HUDEP-2 (cell line): ENCODE results near the gene MRC2.
"Not testable (repeated sequence)": the region's sequence is repeated elsewhere in the genome, so short reads cannot be mapped to it uniquely, and the experiment has no call there.

Experiments used
- DNase-seq, 76 experiments: peaks; one replicate each; lab custom pipeline; 2025; ENCODE audit not compliant: unreplicated experiment in 76 of 76; lab: John Stamatoyannopoulos, UW

Gene MRC2

DNA sequence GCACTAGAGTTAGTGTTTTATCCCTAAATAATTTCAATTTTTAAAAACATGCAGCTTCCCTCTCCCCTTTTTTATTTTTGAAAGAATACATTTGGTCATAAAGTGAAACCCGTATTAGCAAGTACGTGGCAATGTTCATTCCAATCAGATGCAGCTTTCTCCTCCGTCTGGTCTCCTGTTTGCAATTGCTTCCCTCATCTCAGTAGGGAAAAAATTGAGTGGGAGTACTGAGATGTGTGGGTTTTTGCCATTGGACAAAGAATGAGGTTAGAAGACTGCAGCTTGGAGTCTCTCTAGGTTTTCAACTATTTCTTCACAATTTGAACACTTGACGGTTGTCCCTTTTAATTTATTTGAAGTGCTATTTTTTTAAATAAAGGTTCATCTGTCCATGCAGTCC is 14.4 kb upstream of the MRC2 start:
- DNase-seq = not testable (repeated sequence)

DNA sequence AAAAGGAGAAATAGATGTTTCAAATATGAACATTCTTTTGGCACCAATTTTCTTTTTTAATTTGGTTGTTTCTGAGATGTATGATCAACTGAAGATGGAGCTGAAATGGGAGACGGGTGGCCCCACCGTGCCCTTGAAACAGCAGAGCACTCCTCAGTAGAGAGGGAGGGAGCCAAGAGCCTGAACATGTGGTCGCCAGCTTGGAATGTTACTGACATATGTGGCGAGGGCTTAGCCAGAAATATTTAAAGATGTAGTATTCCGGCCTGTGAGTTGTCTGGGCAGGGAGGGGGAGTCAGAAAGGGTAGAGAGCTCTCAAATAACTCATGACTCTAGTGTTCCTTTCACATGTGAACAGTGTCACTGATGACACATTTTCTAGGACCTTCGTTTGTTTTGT is 13.3 kb upstream of the MRC2 start:
- no peak for DNase-seq

DNA sequence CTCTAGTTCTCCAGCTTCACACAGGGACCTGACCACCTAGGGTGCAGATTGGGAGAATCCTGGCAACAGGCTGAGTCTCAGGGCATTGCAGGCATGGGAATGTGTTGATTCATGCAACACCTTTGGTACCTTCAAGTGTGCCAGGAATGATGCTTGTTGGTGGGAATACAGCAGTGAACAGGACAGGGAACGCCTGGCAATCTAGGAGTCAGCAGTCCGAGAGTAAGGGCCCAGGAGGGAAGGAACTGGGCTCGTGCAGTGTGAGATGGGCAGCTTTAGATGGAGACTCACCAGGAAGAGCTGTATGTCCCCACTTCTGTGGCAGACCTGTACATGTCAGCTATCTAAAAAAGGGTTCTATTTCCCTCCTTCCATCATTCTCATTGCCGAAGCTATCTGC is 12.0 kb upstream of the MRC2 start:
- DNase-seq = no peak

DNA sequence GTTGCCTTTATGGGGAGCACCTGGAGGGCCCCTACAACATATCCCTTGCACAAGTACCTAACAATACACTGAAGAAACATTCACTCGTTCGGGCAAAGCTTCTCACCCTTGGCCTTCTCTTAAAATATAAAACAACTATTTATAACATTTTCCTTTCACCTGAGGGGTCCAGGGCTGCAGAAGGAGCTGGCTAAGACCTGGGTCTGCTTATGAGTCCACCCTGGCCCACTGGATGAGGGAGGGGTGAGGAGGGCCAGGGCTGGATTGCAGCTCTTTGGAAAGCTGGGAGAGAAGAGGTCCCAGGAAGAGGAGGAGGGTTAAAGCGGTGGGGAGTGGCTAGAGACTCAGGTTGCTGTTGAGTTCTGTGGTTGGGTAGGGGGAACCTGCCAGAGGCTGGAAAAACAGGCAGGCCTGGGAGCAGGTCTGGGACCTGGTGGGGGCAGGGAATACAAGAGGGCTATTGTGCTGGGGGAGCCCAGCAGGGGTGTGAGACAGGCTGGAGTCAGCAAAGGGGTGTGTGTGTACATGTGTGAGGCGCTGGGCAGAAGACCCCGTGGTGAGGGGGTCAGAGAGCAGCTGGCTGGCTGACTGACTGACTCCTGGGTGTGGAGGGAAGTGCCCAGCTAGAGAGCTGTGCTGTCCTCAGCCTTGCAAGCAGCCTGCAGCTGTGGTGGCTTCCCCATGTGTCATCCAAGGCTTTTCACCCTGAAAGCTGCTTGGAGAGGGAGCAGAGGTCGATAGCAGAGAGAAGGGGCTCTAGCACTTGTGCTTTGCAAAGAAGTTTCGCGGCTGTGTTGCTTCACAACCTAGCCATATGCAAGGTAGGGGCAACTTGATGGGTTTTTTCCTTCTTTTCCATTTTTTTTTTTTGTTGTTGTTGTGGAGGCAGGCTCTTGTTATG is 10.2 kb upstream of the MRC2 start:
- no peak for DNase-seq

DNA sequence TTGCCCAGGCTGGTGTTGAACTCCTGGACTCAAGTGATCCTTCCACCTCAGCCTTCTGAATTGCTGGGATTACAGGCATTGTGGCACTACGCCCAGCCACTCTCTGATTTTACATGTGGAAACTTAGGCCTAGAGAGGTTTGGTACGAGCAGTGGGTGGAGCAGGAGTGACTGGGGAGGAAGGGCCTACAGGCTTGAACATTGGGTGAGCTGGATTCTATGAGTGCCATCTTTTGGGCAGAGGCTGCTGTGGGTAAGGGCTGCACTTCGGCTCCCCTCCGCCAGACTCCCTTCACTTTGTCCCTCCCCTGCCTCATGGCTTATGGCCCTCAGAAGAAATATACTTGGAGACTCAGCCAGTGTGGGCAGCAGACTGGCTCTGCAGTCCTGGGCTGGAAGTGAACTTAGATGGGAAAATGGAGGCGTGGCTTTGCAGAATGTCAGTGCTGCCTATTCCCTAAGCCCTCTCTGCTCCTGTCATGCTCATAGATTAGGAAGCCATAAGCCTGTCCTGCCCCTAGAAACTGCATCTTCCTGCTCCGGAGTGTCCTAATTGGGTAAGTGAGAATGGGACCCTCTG is 9.5 kb upstream of the MRC2 start:
- no peak for DNase-seq

DNA sequence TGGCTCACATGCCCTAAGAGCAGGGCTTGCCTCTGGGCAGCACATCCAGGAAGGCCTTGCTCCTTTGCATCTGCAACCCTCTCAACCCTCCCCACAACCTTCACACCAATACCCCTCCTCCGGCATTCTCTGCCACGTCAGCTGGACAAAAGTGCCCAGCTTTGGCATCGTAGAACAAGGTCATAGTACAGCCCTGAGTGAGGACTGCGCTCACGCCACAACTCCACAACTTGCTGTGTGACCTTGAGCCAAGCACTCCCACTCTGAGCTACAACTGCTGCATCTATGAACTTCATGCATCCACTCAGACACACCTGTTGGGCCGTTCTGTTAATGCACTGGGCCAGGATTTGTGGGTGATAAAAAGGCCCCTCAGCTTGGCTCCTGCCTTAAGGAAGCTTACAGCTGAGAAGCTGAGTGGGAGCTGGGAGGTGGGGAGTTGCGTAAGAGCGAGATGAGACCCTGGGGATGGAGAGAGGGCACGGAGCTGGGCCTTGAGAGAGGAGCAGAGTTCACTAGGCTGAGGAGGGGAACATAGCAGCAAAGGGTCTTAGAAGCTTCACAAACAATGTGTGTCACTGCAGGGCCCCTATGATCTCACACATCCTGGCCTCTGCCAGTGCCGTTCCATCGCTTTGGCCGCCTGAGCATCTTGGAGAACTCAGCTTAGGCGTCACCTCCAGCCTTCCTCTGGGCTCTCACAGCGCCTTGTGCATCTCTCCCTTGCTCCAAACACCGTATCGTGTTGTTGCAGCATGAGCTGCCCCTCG is 8.6 kb upstream of the MRC2 start:
- DNase-seq = no peak

DNA sequence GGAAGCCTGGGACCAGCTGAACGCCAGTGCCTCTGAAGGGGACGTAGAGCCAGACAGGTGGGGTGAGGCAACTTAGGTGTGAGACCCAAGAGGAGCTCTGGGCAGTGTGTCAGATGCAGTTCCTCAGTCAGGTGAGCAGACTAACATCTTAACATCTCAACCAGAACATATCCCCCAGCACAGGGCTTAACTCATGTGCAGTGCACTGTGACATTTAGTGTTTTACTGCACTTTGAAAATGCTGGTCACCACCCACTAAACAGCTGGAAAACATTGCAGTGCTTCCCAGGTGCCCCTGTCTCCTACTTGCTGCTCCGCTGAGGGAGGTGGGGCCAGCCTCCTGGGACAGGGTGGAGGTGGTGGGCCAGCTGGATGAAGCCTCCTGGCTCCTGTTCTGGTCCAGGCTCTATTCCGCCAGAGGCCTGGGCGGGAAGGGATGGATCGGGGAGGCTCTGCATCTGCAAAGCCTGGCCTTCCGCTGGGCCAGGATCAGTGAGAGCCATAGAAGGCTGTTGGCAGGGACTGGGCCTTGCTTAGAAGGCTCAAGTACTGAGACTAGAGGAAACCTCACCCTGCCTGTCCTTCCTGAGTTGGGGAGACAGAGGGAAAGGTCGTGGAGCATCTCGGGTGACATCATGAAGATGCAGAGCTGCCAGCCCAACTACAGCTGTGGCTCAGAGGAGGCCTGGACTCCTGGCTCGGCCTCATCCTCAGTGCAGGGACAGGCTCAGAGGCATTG is 7.9 kb upstream of the MRC2 start:
- no peak for DNase-seq

DNA sequence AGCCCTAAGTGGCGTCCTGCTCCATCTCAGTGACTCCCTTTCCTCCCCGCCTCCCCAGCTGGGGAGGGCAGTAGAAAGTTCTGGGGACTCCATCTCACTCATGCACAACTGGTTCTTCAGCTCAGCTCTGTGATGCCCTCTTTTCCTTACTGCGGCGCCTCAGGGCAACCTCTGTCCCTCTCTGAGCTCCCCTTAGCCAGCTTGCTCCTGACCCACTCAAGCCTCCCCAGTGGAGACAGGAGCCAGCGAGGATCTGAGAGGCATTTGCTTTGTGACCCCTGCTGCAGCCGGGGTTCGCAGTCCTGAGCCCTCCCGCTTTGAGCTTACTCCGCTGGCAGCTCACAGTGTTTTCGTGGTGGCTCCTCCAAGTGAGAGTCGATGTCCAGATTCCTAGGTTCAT is 6.2 kb upstream of the MRC2 start:
- no peak for DNase-seq

DNA sequence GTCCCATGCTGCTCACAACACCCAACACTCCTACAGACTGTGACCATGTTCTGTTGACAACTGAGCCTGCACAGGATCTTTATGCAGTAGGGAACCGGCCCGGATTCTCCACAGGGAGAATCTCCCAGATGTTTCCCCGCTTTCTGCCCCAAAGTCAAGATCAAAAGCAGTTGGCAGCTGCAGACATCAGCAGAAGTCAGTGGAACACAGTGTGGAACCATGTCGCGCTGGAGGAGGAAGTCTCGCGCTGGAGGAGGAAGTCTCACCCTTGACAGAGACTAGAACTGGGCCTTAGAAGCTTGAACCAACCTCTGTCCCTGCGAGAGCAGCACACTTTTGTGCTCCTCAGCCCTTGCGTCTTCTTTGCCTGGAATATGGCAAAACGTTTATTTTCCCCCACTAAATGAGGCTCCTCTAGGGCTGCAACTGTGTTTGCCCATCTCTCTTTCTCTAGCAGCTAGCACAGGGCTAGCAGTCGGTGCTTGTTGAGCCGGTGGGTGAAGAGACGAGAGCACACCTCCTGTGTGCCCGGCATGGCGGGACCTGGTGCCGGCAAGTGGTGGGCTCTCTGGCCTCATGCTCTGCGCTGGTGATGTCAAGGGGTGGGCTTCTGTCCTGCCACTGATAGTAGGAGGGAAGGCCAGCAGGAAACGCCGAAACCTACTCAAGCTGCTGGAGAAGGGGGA is 2.1 kb upstream of the MRC2 start:
- no peak for DNase-seq

DNA sequence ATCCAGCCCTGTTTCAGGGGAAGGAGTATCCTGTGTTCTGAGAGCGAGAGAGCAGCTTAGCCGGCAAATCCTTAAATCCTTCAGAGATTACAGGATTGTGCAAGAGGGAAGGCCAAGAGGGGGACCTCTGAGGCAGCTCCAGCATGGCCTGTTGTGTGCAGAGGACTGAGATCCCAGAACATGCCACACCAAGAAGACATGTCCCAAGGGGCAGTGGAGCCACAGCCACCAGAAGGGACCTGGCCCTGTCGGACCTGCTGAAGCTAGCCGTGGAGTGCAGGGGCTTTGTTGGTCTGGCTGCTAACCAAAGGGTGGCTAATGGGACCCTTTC is 1.6 kb upstream of the MRC2 start:
- no peak for DNase-seq

DNA sequence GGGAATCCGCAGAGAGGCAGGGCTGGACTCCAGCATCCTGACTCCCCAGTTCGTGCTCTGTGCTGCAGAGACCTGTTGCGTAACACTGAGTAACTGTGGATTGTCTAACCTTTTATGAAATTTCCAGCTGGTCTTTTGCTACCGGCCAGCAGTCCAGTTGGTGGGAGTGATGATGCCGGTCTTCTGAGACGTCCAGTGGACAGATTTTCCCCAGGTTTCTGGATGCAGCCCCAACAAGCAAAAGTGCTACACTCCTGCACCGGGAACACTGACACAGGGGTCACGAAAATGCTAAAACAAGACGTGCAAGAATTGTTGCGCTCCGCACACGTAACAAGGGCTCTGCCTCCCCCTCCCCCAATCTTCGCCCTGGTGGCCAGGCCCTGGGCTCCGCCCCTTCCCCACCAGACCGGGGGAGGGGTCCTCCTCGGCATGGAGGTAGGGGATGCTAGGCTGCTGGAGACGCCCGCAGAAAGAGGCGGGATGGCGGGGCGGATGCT is 701 bp upstream of the MRC2 start:
- DNase-seq = no peak

DNA sequence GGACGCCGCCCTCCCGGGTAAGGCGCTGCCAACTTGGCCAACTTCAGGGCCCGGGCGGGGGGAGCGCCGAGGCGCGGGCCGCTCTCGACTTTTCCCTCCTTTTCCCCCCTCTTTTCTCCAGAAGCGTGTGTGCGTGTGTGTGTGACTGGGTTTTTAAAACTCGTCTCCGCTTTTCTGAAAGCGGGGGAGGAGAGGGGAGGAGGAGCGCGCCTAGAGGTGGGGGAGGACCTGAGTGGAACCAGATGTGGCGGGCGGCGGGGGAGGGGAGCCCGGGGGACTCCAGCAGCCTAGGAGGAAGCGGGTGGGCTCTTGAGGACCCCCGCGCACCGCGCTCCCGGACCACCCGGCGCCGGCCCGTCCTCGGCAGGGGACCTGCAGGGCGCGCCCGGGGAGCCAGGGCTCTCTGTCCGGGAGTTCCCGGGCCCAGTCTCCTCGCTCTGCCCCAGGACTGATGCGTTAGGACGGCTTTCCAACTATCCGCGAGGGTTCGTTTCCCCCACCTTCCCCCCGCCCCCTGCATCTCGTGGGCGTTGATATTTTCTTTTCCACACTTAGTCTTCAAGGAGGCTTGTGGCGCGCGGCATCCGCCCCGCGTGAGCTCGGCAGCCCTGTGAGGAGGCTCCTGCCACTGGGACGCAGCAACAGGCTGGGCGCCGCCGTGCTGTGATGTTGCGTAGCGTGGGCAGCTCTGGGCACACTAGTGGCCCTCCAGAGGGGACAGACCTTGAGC is 599 bp downstream of the MRC2 start:
- DNase-seq = peak in 2 of 76 experiments; percentile 7 to 8

DNA sequence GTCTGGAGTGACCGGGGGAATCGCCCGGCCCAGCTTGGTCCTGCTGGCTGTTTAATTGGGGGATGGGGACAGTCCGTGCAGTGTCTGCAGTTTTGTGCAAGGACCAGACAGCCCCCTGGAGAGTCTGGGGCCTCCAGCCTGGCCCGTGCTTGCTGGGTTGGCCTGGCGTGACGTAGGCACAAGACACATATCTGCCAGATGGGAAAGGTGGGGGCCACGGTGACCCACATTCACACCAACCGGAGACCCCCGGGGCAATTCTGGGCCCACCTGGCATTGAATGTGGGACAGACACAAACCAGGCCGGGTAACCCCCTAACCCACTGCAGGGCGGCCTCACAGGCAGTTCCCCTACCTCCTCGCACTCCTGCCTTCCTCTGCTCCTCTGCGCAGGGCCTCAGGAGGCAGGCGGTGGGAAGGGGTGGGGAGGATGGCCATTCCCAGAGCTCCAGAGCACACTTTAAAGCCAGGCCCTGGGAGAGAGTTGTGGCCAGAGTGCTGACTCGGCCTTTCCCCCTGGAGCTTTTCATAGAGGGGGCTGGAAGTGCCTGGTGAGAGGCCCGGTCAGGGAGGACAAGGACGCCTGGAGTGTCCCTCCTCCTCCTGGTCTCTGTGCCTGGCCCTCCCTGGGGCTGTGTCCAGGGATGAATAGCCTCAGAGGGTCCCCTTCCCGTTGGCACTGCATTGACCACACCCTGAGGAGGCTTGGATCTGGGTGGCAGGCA is 1.5 kb downstream of the MRC2 start:
- DNase-seq = no peak

DNA sequence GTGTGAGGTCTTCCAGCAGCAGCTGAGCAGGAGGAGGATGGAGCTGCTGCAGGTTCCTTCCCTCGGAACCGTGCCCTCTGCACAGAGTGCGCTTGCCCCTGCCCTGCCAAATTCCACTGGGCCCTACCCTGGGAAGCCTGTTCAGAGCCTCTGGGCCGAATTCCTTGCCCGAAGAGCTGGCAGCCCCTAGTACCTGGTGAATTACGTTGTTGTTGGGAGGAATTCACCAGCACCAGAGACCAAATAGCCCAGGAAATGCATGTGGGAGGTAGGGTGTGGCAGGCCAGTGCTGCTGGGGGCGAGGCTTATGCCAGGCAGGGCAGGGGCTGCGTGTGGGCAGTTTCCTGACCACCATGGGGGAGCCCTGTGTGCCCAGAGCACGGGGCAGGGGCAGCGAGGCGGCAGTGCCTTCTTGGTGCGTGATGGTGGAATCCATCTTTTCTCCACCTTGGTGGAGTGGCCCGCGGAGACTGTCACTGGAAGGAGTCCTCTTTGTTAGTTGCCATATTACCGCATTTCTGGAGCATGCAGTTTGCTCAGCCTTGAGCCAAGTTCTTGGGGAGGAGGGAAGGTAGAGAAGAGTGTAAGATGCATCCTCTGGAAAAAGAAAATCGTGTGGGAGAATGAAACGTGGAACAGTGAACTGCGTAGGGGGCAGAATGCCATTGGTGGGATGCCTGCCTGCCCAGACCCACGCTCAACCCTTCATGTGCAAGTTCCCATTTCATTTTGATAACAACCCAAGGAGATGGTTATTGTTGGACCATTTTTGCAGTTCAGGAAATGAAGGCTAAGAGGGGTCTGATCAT is 2.3 kb downstream of the MRC2 start:
- no peak for DNase-seq

DNA sequence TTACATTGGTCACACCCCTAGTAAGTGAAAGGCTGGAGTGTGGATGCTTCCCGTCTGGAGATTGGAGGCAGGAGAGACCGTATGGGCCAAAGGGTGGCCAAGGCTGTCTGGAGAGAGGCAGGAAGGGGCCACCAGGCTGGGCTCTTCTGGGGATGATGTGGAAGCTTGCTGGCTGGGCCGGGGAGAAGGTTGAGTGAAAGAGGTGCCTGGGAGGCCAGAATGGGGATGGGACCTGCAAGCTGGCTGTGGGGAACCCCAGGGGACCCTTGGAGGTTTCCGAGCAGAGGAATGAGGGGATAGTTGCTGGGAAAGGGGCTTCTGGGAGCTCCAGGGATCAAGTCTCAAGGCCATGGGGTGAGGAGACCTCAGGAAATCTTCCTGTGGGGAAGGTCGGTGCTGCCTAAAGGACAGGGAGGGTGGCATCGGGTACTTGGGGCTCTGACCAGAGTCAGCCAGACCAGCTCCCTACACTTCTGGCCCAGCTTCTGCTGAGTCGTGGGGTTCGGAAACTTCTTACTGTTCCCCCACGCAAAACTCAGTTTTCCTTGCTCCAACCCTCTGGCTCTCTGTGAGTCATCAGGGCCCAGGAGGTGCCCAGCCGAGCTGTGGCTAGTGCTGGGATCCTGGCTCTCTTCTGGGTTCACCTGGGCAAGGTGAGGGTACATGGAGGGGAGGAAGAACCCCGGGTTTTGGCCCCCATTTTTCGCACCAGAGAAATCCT is 3.1 kb downstream of the MRC2 start:
- DNase-seq = no peak

DNA sequence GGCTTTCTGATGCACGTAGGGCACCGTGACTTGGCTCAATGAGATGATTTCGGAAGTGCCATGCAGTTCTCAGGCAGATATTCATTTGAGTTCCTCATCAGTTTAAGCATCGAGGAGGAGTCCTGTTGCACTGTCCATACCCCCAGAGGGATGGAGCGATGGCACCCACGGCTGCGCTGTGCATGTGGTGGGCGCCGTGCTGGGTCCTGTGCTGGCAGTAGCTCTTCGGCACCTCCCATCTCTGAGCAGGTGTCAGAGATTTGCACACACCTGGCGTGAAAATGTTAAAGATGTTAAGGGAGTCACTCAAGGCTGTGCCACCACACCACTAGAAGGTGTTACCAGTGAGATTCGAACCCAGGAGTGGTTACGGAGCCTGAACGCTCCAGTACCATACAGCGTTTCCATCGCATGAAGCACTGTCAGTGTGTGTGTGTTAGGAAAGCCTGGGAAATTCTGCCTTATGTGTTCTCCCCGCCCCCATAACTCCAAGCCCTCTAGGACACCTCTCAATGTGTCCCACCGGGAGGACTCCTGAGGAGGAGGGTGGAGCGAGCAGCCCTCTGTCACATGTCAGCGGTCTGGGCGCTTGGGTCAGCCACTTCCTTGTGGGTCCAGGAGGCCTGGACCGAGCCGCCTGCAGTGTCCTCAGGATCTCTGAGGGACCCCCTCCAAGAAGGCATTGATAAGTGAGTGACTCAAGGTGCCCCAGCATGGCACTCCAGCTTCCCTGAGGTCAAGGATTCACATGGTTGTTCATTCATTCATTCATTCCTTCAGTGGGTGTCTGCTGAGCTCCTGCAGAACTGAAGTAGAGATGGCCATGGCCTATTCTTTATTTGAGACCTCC is 3.8 kb downstream of the MRC2 start:
- DNase-seq = no peak
